HG03064 (cell line): Measurements from ENCODE around the gene TOM1L1.

ENCODE experiments used
- ATAC-seq: cut with Tn5 transposase; IDR thresholded peaks from one replicate; pipeline ENCODE4 v1.9.1; 2021; ENCODE audit warnings: low read depth; ENCODE audit not compliant: unreplicated experiment

TOM1L1 gene

DNA sequence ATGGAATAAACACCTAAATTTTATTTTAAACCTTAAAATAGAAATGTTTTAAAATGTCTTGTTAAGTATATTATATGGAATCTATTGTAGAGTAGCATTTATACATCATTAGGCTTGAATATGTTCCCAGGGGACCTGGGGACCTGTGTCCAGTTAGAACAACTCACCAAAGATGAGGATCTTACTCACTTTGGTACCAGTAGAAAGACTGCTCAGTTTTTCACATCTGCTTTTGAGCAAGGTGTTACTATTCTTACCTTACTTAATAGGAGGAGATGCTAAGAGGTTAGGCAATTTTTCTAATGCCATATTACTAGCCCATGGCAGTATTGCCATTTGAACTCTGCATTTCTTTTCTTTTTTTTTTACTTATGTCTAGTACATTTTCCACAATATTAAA lies 82.6 kb downstream of the TOM1L1 start:
- ATAC-seq: no peak

DNA sequence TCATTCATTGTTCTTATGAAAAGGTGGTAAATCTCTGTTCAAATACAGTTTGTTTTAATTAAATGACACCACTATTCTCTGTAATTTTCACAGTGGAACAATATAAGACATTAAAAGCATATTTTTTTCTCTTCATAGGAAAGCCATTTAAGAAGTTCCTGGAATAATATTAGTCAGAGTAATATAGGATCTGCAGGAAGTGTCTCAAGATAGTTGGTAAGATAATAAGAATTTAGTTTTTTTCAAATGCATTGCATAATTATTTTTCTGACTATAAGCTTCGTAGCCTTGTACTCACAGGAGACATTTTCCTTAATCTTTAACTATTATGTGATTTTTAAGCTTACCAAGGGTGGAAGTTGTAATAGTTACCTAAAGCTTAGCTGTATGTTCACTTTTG lies 84.8 kb downstream of the TOM1L1 start:
- no peak for ATAC-seq

DNA sequence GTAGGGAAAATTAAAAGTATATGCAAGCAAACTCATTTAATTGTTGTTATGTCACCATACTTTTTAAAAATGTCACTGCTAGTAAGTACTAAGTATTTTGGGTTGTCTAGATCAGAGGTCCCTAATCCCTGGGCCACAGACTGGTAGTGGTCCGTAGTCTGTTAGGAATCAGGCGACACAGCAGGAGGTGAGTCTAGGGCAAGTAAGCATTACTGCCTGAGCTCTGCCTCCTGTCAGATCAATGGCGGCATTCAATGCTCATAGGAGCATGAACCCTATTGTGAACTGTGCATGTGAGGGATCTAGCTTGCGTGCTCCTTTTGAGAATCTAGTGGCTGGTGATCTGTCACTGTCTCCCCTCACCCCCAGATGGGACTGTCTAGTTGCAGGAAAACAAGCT lies 89.5 kb downstream of the TOM1L1 start:
- no peak for ATAC-seq

DNA sequence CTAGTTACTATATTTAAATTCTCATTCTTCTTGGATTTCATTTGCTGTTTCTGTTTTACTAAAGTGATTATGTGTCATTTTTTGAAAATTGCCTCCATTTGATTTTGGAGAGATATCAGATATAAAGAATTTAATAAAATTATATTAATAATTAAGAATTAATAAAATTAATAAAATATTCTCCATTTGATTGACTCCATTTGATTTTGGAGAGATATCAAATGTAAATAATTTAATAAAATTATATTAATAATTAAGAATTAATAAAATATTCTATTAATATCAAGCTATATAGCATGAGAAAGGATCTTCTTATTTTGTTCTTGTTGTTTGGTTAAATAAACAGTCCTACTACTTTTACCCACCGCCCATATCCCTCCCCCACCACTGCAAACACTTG lies 90.9 kb downstream of the TOM1L1 start:
- ATAC-seq: no peak

DNA sequence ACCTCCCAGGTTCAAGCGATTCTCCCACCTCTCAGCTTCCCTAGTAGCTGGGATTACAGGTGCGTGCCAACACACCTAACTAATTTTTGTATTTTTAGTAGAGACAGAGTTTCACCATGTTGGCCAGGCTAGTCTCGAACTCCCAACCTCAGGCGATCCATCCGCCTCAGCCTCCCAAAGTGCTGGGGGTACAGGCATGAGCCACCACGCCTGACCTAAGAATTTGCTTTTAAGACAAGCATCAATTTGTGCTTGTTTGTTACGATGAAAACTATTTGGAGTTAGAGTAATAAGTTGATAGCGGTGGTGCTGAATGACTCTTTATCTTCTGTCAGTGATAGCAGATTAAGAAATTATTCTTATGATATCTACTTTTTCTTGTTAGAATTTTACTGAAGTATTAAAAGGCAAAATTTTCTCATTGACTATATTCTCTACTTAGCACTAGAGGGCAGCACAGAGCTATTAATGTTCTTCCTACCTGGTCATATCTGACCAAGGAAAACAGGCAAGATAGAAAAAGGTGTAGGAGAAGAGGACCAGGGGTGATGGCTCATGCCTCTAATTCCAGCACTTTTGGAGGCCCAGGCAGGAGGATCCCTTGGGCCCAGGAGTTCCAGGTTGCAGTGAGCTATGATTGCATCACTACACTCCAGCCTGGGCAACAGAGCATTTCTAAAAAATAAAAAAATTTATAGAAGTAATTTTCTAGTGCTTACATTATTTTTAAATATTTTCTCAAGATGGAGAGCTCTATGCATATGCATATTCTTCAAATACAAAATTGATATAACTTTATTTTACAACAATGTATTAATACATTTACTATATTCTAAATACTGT lies 92.4 kb downstream of the TOM1L1 start:
- ATAC-seq: no peak

DNA sequence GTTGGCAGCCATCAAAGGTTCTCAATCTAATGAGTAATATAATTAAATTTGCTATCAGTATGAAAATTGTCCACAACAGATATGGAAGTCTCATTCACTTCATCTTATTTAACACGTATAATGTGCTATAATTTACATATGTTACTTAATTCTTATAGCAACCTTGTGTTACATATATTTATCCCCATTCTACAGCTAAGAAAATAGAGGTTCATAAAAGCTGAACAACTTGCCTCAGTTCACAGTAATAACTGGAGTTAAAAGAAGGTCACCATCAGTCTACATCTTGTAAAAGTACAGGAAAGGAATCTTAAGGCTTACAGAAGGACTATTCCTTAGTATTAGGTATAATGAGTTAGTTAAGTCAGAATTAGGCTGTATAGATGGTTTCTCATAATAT lies 95.8 kb downstream of the TOM1L1 start:
- ATAC-seq: no peak

DNA sequence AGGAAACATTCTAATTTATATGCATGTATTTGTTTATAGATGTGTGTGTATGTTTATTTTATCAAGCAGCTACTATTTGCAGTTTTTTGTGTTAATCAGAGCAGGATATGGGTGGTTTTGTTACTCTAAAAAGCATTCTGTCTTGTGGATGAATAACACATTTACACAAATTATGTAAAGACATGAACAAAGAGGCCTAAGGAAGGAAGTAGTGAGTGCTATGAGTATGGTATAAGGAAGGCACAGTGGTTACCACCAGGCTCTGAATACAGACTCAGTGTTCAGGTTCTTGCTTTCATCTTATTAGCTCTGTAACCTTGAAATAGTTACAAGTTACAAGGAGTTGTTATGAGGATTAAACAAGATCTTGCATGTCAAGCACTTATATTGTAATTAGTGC lies 101.8 kb downstream of the TOM1L1 start:
- no peak for ATAC-seq

DNA sequence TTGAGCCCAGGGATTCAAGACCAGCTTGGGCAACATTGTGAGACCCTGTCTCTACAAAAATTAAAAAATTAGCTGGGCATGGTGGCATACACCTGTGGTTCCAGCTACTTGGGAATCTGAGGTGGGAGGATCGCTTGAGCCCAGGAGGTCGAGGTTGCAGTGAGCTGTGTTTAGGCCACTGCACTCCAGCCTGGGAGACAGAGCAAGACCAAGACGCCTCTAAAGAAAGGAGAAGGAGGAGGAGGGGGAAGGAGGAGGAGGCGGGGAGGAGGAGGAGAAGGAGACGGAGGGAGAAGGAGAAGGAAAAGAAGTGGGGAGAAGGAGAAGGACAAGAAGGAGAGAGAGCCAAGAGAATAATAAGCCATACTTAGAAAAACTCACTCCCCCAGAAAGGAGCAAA lies 103.8 kb downstream of the TOM1L1 start:
- no peak for ATAC-seq

DNA sequence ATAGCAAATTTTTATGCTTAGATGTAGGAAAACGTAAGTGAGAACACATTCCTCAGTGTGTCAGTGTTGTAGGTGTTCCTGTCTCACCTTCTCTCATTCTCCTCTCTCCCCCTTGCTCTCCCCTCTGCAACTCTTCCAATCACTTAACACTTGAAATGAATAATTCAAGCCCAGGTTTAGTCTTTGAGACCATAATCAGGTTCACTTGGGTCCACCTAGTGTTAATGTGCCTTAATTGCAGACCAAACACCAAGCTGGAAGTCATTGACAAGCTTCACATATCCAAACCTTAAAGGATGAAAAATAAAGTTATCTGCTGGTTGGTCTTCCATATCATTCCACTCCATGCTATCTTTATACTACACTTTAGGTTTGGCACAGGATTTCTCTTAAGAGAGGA lies 104.9 kb downstream of the TOM1L1 start:
- ATAC-seq: no peak
